Fibroblast of villous mesenchyme (primary cell): ENCODE data around the gene AOPEP. TPM values are rescaled to one million over a fixed set of nuclear protein-coding genes. Genes with fewer than 3 reads are reported as not detected.

Experiments
- DNase-seq: peaks from one replicate; pipeline ENCODE4 v3.0.0-alpha.2; 2010; ENCODE audit warnings: low read depth
- H3K4me3 ChIP-seq: 2 replicates; pipeline ENCODE4 v1.5.1; 2011; ENCODE audit warnings: low read depth, mild to moderate bottlenecking, low read length
- CTCF ChIP-seq: IDR thresholded peaks from 2 replicates; pipeline ENCODE4 v1.5.1; 2012; ENCODE audit warnings: low read depth, mild to moderate bottlenecking, low read length; ENCODE audit not compliant: insufficient read depth
- total RNA-seq: library from RNA; depleted of rRNA; stranded (reverse); fragments of >200 nt; gene quantifications from 2 replicates; pipeline ENCODE4 v1.2.3, GENCODE V29; 2012

Gene AOPEP
- total RNA-seq, 1 donor = 153 TPM

- no peak for TF ChIP-seq CTCF
- DNase-seq = no peak
- no peak overlapping the region for H3K4me3 ChIP-seq
Observed at GRCh38 chr9:94923326-94924089, 197.0 kb downstream of the AOPEP start.

GRCh38 chr9:94925751-94926430, 199.4 kb downstream of the AOPEP start:
- DNase-seq = no peak
- no peak for TF ChIP-seq CTCF
- no peak overlapping the region for H3K4me3 ChIP-seq

GRCh38 chr9:94926431-94926800, 199.9 kb downstream of the AOPEP start:
- no peak for TF ChIP-seq CTCF
- no peak overlapping the region for H3K4me3 ChIP-seq
- DNase-seq = no peak

DNA sequence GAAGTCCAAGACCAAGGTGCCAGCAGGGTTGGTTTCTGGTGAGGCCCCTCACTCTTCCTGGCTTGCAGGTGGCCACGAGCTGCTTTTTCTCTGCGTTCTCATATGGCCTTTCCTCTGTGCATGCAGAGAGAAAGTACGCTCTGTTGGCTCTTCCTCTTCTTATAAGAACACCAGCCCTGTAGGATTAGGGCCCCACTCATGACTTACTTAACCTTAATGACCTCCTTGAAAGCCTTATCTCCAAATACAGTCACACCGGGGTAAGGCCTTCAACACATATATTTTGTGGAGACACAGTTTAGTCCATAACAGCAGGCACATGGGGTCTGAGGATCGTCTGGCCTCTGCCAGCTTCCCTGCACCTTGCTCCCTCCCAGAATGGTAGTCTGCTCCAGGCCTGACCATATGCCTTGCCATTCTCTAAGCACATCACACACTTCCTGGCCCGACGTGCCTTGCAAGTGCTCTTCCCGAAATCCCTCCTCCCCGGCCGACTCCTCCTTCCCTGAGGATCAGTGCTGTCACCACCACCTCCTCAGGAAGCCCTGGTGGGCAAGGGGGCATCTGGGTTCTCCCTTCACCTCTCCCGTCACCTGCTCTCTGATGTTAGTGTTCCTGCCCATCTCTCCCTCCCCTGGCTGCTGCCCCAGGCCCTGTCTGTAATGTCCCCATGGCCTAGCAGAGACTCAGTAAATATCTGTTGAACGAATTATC, 200.7 kb downstream of the AOPEP start:
- H3K4me3 ChIP-seq = no peak overlapping the region
- no peak for TF ChIP-seq CTCF
- no peak for DNase-seq

DNA sequence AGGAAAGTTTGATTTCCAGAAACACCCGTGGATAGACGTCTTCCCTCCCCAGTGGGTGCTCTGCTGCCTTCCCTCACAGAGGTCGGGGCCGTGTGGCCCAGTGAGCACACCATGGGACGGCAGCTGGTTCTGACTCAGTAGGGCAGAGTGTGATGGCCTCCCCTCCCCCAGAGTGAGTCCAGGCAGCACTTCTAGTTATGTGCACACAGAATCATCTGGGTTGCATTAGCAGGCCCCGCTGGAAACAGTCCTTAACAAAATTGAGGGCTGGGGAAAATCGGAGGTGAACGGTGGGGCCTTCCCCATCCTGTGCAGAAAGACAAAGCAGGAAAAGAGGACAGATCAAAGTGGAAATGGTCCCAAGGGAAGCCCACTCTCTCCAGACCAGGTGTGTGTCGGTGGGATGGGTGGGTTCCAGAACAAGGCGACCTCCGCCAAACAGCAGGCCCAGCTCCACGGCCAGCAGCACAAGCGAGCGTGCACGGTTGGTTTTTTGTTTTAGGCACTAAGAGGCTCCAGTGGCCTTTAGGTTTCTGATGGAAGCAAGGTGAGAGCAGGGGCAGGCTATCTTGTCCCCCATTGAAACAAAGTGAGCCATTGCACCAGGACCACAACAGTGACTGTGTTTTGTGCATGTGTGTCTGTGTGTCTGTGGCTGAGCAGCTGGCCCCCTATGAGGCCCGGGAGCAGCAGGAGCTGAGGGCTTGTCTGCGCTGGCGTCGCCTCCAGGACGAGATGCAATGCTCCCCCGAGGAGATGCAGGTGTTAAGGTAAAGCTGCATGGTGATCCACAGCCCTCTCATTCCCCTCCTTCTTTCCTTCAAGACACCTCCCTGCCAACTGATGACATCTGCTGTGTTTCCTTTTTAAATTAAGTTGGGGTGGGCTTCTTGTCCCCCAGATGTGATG, 201.5 kb downstream of the AOPEP start:
- TF ChIP-seq CTCF = no peak
- H3K4me3 ChIP-seq = no peak overlapping the region
- DNase-seq = no peak

- no peak for DNase-seq
- H3K4me3 ChIP-seq = no peak overlapping the region
- TF ChIP-seq CTCF = no peak
Observed at GRCh38 chr9:94928691-94929368, 202.3 kb downstream of the AOPEP start.
